GM23338 (cell line): ENCODE measurements around the gene EFR3B. TPM values are rescaled to one million over a fixed set of nuclear protein-coding genes. Genes with fewer than 3 reads are reported as not detected.

Experiments used
- ATAC-seq: fragments of 200-7000 bp; cut with Tn5 transposase; 3 replicates; pipeline ENCODE4 v1.9.1; 2020
- DNase-seq: peaks from one replicate; pipeline ENCODE4 v3.0.0-alpha.2; 2015; ENCODE audit warnings: low spot score
- H2AFZ ChIP-seq: fragments of 200-600 bp; sonication (generic); 2 replicates; pipeline ENCODE4 v1.8.0; 2016; ENCODE audit warnings: antibody characterized with exemption, mild to moderate bottlenecking, moderate library complexity
- H3F3A ChIP-seq: fragments of 200-600 bp; sonication (generic); replicated peaks from 2 replicates; pipeline ENCODE4 v1.8.0; 2017; ENCODE audit warnings: antibody characterized with exemption, mixed run types, low read depth
- H3K27ac ChIP-seq: fragments of 200-600 bp; sonication (generic); 2 replicates; pipeline ENCODE4 v1.6.1; 2016; ENCODE audit warnings: low read depth
- H3K27me3 ChIP-seq: fragments of 200-600 bp; sonication (generic); 2 replicates; pipeline ENCODE4 v1.8.0; 2016; ENCODE audit warnings: mild to moderate bottlenecking, mixed run types, moderate library complexity; ENCODE audit not compliant: insufficient read depth
- H3K36me3 ChIP-seq: fragments of 200-600 bp; sonication (generic); 2 replicates; pipeline ENCODE4 v1.8.0; 2016; ENCODE audit warnings: mild to moderate bottlenecking; ENCODE audit not compliant: insufficient read depth
- H3K4me1 ChIP-seq: fragments of 200-600 bp; sonication (generic); 2 replicates; pipeline ENCODE4 v1.8.0; 2016; ENCODE audit warnings: mild to moderate bottlenecking, moderate library complexity; ENCODE audit not compliant: insufficient read depth
- H3K4me2 ChIP-seq: fragments of 200-600 bp; sonication (generic); 2 replicates; pipeline ENCODE4 v1.7.1; 2017; ENCODE audit warnings: mixed run types
- H3K4me3 ChIP-seq: fragments of 200-600 bp; sonication (generic); 2 replicates; pipeline ENCODE4 v1.6.1; 2016; ENCODE audit warnings: mixed run types
- H3K79me2 ChIP-seq: fragments of 200-600 bp; sonication (generic); replicated peaks from 2 replicates; pipeline ENCODE4 v1.8.0; 2017; ENCODE audit warnings: mild to moderate bottlenecking; ENCODE audit not compliant: insufficient read depth
- H3K9me2 ChIP-seq: fragments of 200-600 bp; sonication (generic); 2 replicates; pipeline ENCODE4 v1.8.0; 2017; ENCODE audit not compliant: insufficient read depth
- H4K20me1 ChIP-seq: fragments of 200-600 bp; sonication (generic); replicated peaks from 2 replicates; pipeline ENCODE4 v1.8.0; 2017; ENCODE audit warnings: mild to moderate bottlenecking; ENCODE audit not compliant: insufficient read depth
- H3K27ac Mint-ChIP-seq: 2 replicates; pipeline ENCODE4 v1.8.0; 2020; ENCODE audit warnings: inconsistent platforms, mild to moderate bottlenecking, moderate library complexity, mixed read lengths
- H3K27me3 Mint-ChIP-seq: 3 replicates; pipeline ENCODE4 v1.8.0; 2022; ENCODE audit warnings: low read depth, mild to moderate bottlenecking, moderate library complexity, mixed read lengths, inconsistent platforms; ENCODE audit not compliant: insufficient read depth, poor library complexity
- H3K36me3 Mint-ChIP-seq: 3 replicates; pipeline ENCODE4 v1.8.0; 2021; ENCODE audit warnings: low read depth, mild to moderate bottlenecking, inconsistent platforms, moderate library complexity, mixed read lengths
- H3K4me1 Mint-ChIP-seq: 3 replicates; pipeline ENCODE4 v1.8.0; 2020; ENCODE audit warnings: mild to moderate bottlenecking, inconsistent platforms, mixed read lengths
- H3K4me3 Mint-ChIP-seq: 3 replicates; pipeline ENCODE4 v1.8.0; 2021; ENCODE audit warnings: moderate library complexity, mild to moderate bottlenecking, inconsistent platforms, mixed read lengths
- H3K9me3 Mint-ChIP-seq: 3 replicates; pipeline ENCODE4 v1.8.0; 2020; ENCODE audit warnings: moderate library complexity, mild to moderate bottlenecking, inconsistent platforms, mixed read lengths
- CTCF ChIP-seq, 2 experiments: fragments of 200-600 bp in 1 of 2; sonication (generic) in 1 of 2; conservative IDR thresholded peaks; 2 replicates each; pipeline versions ENCODE4 v1.5.1 to v1.6.1; 2016 to 2017; ENCODE audit warnings: antibody characterized with exemption in 2 of 2, low read depth in 2 of 2, mild to moderate bottlenecking in 2 of 2, moderate library complexity in 1 of 2
- POLR2AphosphoS5 ChIP-seq: IDR thresholded peaks from 2 replicates; pipeline ENCODE4 v1.6.1; 2016; ENCODE audit warnings: antibody characterized with exemption, low read depth
- STAT1 ChIP-seq: IDR thresholded peaks from one replicate; pipeline ENCODE4 v1.6.1; 2016; ENCODE audit warnings: antibody characterized with exemption; ENCODE audit not compliant: unreplicated experiment
- ZNF114 ChIP-seq: fragments of 250-450 bp; sonication (Bioruptor Pico); IDR thresholded peaks from 2 replicates; pipeline ENCODE4 v1.5.0; 2020; ENCODE audit warnings: mild to moderate bottlenecking, moderate library complexity
- ZNF331 ChIP-seq: fragments of 250-450 bp; sonication (Bioruptor Pico); IDR thresholded peaks from 2 replicates; pipeline ENCODE4 v1.5.0; 2020; ENCODE audit warnings: low read depth, mild to moderate bottlenecking, moderate library complexity
- ZNF462 ChIP-seq: fragments of 250-450 bp; sonication (Bioruptor Pico); IDR thresholded peaks from 2 replicates; pipeline ENCODE4 v1.5.0; 2020; ENCODE audit warnings: mild to moderate bottlenecking, moderate library complexity
- polyA plus RNA-seq: library from polyadenylated mRNA; unstranded; fragments of >200 nt; fragmentation: Nextera tagmentation; extraction: Ambion mirVana; gene quantifications from 2 replicates; pipeline ENCODE4 v1.2.1, GENCODE V29; 2016
- total RNA-seq: library from RNA; depleted of rRNA; stranded (reverse); fragments of >200 nt; shearing (Covaris generic); gene quantifications from 2 replicates; pipeline ENCODE4 v1.2.3, GENCODE V29; 2014

The EFR3B gene
- total and polyA plus RNA-seq, 2 experiments from 2014 or later, result 3.3 to 10.7 TPM

GRCh38 chr2:25168256-25169072 lies 126.6 kb downstream of the EFR3B start, which contains the start of gene POMC (continued):
- no peak for TF ChIP-seq ZNF462 (CRISPR knock-in tag)
- no peak for TF ChIP-seq ZNF114 (CRISPR knock-in tag)
- no peak for TF ChIP-seq ZNF331 (CRISPR knock-in tag)
- TF ChIP-seq CTCF (conservative IDR thresholded peaks at IDR 0.05; ENCODE audit: low read depth in 2 of 2), result peak in 1 of 2 experiments; percentile 28; a peak in 1 of 4 replicates
- no peak for TF ChIP-seq STAT1

DNA sequence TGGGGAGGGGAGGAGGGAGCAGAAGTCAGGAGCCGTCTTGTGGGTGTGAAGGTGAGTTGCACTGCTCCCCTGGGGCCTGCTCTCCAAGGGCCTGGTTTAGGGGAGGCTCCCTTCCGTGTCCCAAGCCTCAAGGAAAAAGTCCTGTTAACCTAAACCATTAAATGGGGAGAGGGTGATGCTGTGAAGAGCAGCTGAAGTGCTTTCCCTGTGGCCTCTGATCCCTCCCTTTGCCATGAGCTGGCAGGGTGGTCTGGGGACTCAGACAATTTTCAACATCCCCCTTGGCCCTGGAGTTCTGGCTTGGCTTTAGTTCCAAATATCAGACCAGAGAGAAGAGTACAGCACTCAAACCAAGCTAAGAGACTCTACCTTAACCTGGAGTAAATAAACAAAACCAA lies 127.2 kb downstream of the EFR3B start:
- Histone ChIP-seq H3K4me3 (peak overlapping the region; percentile 75), H3K27ac (no peak overlapping the region), H3K27me3 (peaks cover 61% of the 10 kb centered on the region), H3K79me2 (no peaks in the 10 kb centered on the region), H3K9me2 (no peaks in the 10 kb centered on the region), H3K4me1 (peaks cover 8% of the 10 kb centered on the region; the same call in 1 of the 2 replicates), H4K20me1 (no peaks in the 10 kb centered on the region), H2AFZ (peak overlapping the region; percentile 97), H3F3A (no peaks in the 10 kb centered on the region), H3K36me3 (no peaks in the 10 kb centered on the region), H3K4me2 (peak overlapping the region; percentile 87)
- Mint-ChIP-seq H3K4me1 (peaks cover 10% of the 10 kb centered on the region), H3K4me3 (peak overlapping the region; percentile 76), H3K36me3 (no peaks in the 10 kb centered on the region; the same call in 2 of the 3 replicates), H3K27me3 (peaks cover 54% of the 10 kb centered on the region), H3K9me3 (no peaks in the 10 kb centered on the region; the same call in 2 of the 3 replicates), H3K27ac (no peak overlapping the region)
- ATAC-seq, result peak; percentile 24
- no peak for DNase-seq
- TF ChIP-seq ZNF114 (CRISPR knock-in tag), result no peak
- no peak for TF ChIP-seq ZNF462 (CRISPR knock-in tag)
- no peak for TF ChIP-seq POLR2AphosphoS5
